ENCODE results near the gene ADCY1.
"Not testable (repeated sequence)": the region's sequence is repeated elsewhere in the genome, so short reads cannot be mapped to it uniquely, and the experiment has no call there.

The ADCY1 gene

DNA sequence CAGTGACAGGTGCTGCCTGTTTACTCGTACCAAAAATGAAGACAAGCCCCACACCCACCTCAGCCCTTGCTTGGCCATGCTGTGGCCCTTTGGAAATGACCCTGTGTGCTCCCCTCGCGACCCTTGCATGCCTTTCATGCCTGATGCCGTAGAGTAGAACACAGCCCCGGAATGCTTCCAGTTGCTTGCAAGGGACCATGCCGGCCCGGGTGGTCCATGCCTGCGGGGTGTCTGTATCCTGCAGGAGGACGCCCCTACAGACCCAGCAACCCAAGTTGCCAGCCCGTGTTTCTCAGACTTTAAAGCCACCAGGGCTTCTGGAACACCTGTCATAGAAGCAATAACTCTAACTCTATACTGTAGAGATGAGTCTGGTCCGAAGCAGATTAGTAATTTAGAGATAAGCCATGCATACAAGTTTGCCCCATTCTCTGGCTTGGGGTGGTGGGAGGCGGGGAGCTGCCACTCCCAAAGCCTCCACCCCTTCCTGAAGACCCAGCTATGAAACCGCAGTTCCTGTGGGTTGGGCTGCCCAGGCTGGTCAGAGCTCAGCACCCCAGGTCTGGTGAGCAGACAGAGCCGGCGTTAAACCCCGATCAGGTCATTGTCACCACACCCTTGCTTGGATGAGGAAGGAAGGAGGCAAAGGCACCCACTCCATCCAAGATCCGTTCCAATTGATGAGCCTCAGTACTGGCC is 143.5 kb downstream of the ADCY1 start:
- in situ Hi-C loops (cut with MboI; ENCODE audit: low sequenced_read_pairs) = no loop called here
- no peak overlapping the region for H3K4me3 ChIP-seq
- no peaks in the 10 kb centered on the region for H3K9me3 ChIP-seq
- H3K27me3 ChIP-seq (ENCODE audit: low read depth) = no peaks in the 10 kb centered on the region
- H3K4me1 ChIP-seq = no peaks in the 10 kb centered on the region
- DNase-seq (ENCODE audit: low spot score in 2 of 2) = no peak
- no peaks in the 10 kb centered on the region for H3K36me3 ChIP-seq (replicated peaks)

DNA sequence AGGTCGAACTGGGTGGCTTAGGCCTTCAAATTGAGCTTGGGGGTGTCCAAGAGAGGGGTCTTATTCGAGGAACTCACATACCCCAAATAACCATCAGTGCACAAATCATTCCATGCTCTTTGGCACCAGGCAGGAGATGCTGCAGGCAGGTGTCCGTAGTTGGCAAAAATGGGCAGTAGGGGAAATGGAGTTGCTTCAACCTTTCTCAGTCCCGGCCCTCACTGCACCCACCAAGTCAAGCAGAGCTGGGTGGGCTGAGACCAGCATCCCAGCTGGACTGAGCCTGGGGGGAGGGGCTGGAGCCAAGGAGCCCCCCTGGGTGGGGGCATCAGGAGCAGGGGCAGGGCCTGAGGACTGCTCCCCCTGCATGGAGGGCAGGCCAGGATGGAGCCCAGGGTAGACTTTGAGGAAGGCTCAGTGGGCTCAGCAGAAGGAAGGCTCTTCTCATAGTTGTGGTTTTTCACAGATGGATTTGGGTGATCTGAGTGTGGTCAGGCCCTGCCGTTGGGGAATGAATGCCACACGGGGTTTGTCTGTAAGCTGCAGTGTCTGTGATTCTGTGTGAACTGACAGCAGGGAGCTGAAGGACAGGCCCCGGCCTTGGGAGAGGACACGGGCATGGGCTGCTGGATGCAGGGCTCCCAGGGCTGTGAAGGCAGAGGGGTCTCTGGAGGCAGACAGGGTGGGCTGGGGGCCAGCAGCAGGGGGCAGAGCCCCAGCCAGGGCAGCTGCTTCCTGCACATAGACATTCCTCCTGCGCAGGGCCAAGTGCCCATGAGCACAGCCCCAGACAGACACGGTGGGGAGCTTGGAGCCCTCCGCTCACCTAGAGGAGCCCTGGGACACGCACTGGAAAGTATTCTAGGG is 144.5 kb downstream of the ADCY1 start:
- Histone ChIP-seq H3K27me3 (ENCODE audit: low read depth) (no peaks in the 10 kb centered on the region), H3K9me3 (no peaks in the 10 kb centered on the region), H3K4me3 (no peak overlapping the region), H3K4me1 (no peaks in the 10 kb centered on the region), H3K36me3 (replicated peaks) (peaks cover 1% of the 10 kb centered on the region; the same call in 1 of the 2 replicates)
- no peak for DNase-seq (ENCODE audit: low spot score in 2 of 2)
- in situ Hi-C loops (cut with MboI; ENCODE audit: low sequenced_read_pairs) = no loop called here

DNA sequence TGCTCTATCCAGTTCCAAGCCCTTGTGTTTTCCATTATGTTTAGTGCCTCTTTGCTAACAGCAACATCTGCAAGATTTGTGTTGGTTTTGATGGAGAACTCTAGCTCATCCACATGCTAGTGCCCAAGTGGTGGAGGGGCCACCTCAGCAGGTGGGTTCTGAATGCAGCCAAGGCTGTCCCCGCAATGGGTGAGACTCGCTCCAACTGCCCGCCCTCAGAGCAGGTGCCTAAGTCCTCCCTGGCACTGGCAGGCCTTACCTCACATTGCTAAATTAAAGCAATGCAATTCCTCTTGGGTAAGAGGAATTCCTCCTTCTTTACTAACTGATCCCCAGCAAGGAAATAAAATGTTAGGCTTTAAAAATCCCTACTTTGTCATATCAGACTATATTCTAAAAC is 146.8 kb downstream of the ADCY1 start:
- Histone ChIP-seq H3K4me1 (no peaks in the 10 kb centered on the region), H3K36me3 (replicated peaks) (peaks cover 17% of the 10 kb centered on the region), H3K27me3 (ENCODE audit: low read depth) (no peaks in the 10 kb centered on the region), H3K4me3 (no peak overlapping the region), H3K9me3 (no peaks in the 10 kb centered on the region)
- DNase-seq (ENCODE audit: low spot score in 2 of 2) = no peak
- in situ Hi-C loops (cut with MboI; ENCODE audit: low sequenced_read_pairs) = no loop called here

DNA sequence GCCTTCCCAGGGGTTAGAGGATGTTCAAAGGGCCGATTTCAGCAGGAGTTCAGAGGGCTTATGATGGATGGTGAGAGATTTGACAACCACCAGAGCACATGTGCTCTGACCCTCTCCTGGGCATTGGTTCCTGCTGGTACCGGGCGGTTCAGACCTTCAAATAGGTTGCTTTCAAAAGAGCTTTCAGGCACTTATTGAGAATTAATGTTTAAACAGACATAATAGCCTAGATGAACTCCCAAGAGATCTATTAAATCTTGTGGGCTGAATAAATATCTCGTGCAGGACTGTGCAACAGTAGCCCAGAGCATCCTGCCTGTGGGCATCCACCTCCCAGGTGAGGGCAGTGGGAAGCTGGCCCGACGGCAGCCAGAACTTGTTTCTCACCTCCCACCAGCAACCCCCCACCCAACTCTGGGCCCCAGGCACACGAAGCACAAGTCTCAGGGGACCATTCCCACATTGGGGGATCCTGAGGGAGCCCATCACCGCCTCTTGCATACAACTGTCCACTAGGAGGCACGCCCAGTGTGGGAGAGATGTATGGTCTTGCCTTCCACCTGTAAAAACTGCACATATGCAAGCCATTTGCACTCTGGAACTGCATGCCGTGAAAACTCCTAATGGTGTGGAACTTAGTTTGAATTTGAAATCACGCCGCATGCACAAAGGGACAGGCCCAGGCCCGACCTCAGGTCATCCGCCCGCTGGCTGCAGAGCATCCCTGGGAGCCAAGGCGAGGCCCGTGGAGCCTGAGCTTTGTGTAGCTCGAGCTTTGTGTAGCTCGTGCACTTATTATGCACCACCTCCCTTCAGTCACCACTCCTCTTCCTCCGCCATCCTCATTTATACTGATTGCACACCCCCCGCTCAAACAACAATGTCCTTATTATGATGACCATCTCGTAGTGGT is 147.8 kb downstream of the ADCY1 start:
- no peak overlapping the region for H3K4me3 ChIP-seq
- DNase-seq (ENCODE audit: low spot score in 2 of 2) = no peak
- H3K4me1 ChIP-seq = no peaks in the 10 kb centered on the region
- peaks cover 24% of the 10 kb centered on the region for H3K36me3 ChIP-seq (replicated peaks)
- in situ Hi-C loops (cut with MboI; ENCODE audit: low sequenced_read_pairs) = no loop called here
- no peaks in the 10 kb centered on the region for H3K9me3 ChIP-seq
- no peaks in the 10 kb centered on the region for H3K27me3 ChIP-seq (ENCODE audit: low read depth)

DNA sequence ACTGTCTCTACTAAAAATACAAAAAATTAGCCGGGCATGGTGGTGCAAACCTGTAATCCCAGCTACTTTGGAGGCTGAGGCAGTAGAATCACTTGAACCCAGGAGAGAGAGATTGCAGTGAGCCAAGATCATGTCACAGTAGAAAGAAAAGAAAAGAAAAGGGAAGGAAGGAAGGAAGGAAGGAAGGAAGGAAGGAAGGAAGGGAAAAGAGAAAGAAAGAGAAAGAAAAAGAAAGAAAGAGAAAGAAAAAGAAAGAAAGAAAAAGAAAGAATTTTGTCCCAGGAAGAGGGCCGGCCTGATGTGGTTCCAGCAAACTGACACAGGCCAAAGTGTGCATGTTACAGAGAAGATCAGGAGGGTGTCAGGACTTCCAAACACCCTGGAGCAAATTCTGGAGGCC is 151.1 kb downstream of the ADCY1 start:
- H3K9me3 ChIP-seq; H3K27me3 ChIP-seq (ENCODE audit: low read depth); in situ Hi-C loops (cut with MboI; ENCODE audit: low sequenced_read_pairs); H3K4me3 ChIP-seq; DNase-seq (ENCODE audit: low spot score in 2 of 2); H3K4me1 ChIP-seq: not testable (repeated sequence)
- H3K36me3 ChIP-seq (replicated peaks) = peaks cover 35% of the 10 kb centered on the region

- no peak for DNase-seq (ENCODE audit: low spot score in 2 of 2)
- Histone ChIP-seq H3K9me3 (no peaks in the 10 kb centered on the region), H3K4me3 (no peak overlapping the region), H3K4me1 (no peaks in the 10 kb centered on the region), H3K36me3 (replicated peaks) (peaks cover 35% of the 10 kb centered on the region), H3K27me3 (ENCODE audit: low read depth) (no peaks in the 10 kb centered on the region)
- in situ Hi-C loops (cut with MboI; ENCODE audit: low sequenced_read_pairs) = no loop called here
Measured at GRCh38 chr7:45726883-45727282, 152.7 kb downstream of the ADCY1 start.

DNA sequence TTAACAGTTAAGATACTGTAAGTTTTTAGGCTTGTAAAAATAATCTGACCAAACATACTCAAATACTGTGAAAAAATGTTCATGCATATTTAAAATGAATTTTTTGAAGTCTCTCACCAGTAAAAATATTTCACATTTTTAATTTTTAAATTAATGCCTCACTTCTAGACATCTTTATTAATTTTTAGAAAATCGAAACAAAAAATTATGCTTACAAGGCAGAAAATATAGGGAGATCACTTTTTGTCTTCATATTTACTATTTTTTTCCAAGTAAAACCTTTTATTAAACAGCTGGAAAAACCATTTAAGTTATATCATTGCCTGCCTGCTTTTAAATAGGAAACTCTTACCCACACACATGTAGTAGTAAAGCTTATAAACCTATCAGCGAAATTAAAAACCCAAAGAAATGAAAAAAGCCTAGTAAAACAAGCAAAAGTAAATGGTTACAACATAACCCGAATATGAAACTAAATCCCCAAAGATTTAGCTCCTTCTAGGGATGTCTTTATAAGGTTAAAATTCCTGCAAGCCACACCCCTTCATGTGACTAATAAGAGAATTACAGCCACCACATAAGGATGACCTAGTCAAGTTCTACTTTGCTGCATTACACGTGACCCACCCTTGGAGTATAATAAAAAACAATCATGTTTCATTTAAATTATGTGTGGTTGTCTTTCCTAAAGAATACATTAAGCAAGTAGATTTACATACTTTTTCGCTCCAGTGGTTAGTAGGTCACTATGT is 157.7 kb downstream of the ADCY1 start:
- H3K4me3 ChIP-seq; H3K4me1 ChIP-seq; in situ Hi-C loops (cut with MboI; ENCODE audit: low sequenced_read_pairs); DNase-seq (ENCODE audit: low spot score in 2 of 2); H3K9me3 ChIP-seq; H3K27me3 ChIP-seq (ENCODE audit: low read depth): not testable (repeated sequence)
- peaks cover 11% of the 10 kb centered on the region for H3K36me3 ChIP-seq (replicated peaks)

DNA sequence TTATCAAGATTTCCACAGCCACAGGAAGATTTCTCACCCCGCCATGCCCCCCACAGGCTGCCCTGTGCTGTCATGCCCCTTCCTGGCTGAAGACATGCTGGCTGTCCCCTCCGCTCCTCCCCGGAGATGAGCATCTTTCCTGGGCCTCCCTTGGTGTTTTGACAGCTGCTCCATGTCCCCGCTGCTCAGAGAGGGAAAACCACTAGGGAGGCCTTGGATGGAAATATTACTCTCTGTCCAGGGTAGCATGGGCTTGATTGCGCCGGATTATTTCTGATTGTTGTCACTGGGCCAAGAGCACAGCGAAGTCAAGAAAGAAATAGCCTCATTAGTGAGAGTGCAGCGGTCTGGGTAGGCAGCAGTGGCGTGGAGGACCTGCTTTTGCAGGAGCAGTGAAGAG is 164.8 kb downstream of the ADCY1 start:
- H3K27me3 ChIP-seq (ENCODE audit: low read depth); H3K9me3 ChIP-seq; DNase-seq (ENCODE audit: low spot score in 2 of 2); H3K4me1 ChIP-seq; H3K4me3 ChIP-seq; in situ Hi-C loops (cut with MboI; ENCODE audit: low sequenced_read_pairs): not testable (repeated sequence)
- H3K36me3 ChIP-seq (replicated peaks) = peaks cover 11% of the 10 kb centered on the region

GRCh38 chr7:45740573-45740972 is 166.4 kb downstream of the ADCY1 start:
- peaks cover 15% of the 10 kb centered on the region for H3K36me3 ChIP-seq (replicated peaks)
- H3K9me3 ChIP-seq; DNase-seq (ENCODE audit: low spot score in 2 of 2); H3K27me3 ChIP-seq (ENCODE audit: low read depth); in situ Hi-C loops (cut with MboI; ENCODE audit: low sequenced_read_pairs); H3K4me3 ChIP-seq; H3K4me1 ChIP-seq: not testable (repeated sequence)

GRCh38 chr7:45748976-45749375 is 174.8 kb downstream of the ADCY1 start:
- H3K9me3 ChIP-seq; in situ Hi-C loops (cut with MboI; ENCODE audit: low sequenced_read_pairs); DNase-seq (ENCODE audit: low spot score in 2 of 2); H3K4me3 ChIP-seq; H3K4me1 ChIP-seq; H3K27me3 ChIP-seq (ENCODE audit: low read depth): not testable (repeated sequence)
- peaks cover 12% of the 10 kb centered on the region for H3K36me3 ChIP-seq (replicated peaks)

GRCh38 chr7:45751352-45751751 is 177.2 kb downstream of the ADCY1 start:
- H3K36me3 ChIP-seq (replicated peaks); H3K27me3 ChIP-seq (ENCODE audit: low read depth); H3K4me1 ChIP-seq; in situ Hi-C loops (cut with MboI; ENCODE audit: low sequenced_read_pairs); H3K4me3 ChIP-seq; DNase-seq (ENCODE audit: low spot score in 2 of 2); H3K9me3 ChIP-seq: not testable (repeated sequence)

GRCh38 chr7:45756333-45756732 is 182.2 kb downstream of the ADCY1 start:
- H3K9me3 ChIP-seq; H3K4me1 ChIP-seq; in situ Hi-C loops (cut with MboI; ENCODE audit: low sequenced_read_pairs); H3K36me3 ChIP-seq (replicated peaks); H3K4me3 ChIP-seq; DNase-seq (ENCODE audit: low spot score in 2 of 2); H3K27me3 ChIP-seq (ENCODE audit: low read depth): not testable (repeated sequence)

GRCh38 chr7:45756757-45757156 is 182.6 kb downstream of the ADCY1 start:
- in situ Hi-C loops (cut with MboI; ENCODE audit: low sequenced_read_pairs); H3K36me3 ChIP-seq (replicated peaks): not testable (repeated sequence)

More at GRCh38 chr7:45756757-45757156, 182.6 kb downstream of the ADCY1 start:
- H3K9me3 ChIP-seq; DNase-seq (ENCODE audit: low spot score in 2 of 2); H3K4me3 ChIP-seq; H3K27me3 ChIP-seq (ENCODE audit: low read depth); H3K4me1 ChIP-seq: not testable (repeated sequence)

Measured in HAP-1 (cell line).